PC-3 (cell line): Measurements from ENCODE around the gene RNF130.

ENCODE experiments used
- CTCF ChIP-seq: fragments of 300-600 bp; sonication (generic); conservative IDR thresholded peaks from 2 replicates; pipeline ENCODE4 v1.5.1; 2017; ENCODE audit warnings: antibody characterized with exemption, low read depth, mild to moderate bottlenecking, low read length
- EZH2 ChIP-seq: fragments of 300-600 bp; sonication (generic); IDR thresholded peaks from one replicate; pipeline ENCODE4 v1.6.1; 2017; ENCODE audit warnings: antibody characterized with exemption, mild to moderate bottlenecking, low read length; ENCODE audit not compliant: unreplicated experiment

GRCh38 chr5:179975713-179976134 lies 95.8 kb downstream of the RNF130 start:
- TF ChIP-seq CTCF (no peak), EZH2 (no peak)
